ENCODE data around the gene CCIN. TPM values are rescaled to one million over a fixed set of nuclear protein-coding genes. Genes with fewer than 3 reads are reported as not detected.
A peak's percentile ranks its signal among the peaks of the same experiment; 100 is the strongest.

The CCIN gene
- total and polyA plus RNA-seq, 2 of the 4 experiments (the other 2 are of a cell fraction): 0.80 to 1.1 TPM

DNA sequence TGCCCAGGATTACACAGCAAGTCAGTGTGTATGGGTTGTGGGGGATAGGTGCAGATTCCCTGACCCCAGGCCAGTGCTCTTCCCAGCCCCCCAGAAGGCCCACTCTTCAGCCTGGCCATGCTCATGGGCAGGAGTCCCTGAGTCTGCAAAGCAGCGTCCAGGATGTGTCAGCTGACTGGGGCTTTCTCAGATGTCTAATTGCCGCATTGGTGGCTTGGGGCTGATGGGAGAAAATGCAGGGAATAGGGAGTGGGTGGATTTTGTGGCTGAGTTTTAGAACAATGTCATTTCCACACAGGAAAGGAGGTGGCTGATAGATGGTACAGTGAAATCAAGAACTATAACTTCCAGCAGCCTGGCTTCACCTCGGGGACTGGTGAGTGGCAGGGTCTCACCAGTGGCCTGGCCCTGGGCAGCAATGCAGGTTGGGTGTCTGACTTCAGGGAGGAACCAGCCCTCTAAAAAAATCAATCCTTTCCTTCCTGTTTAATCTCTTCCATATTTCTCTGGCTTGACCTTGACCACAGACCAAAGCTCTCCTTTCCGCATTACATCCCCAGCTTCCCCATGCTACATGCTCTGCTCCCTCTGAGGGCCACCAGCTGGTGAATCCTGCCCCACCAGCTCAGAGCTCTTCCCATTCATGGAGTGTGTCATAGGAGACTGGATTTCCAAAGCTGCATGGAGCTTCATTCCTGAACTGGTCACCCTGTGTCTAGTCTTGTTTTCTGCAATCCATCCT is 18.4 kb upstream of the CCIN start:
- dilution Hi-C loops (cut with HindIII; ENCODE audit: low sequenced_read_pairs, unreplicated experiment) (no loop called here), in situ Hi-C loops (cut with MboI; ENCODE audit: low sequenced_read_pairs) (no loop called here), intact Hi-C loops (cut with micrococcal nuclease) (no loop called here)
- peaks cover 19% of the 10 kb centered on the region for H4K20me1 ChIP-seq (ENCODE audit: insufficient read depth, low read length)
- peak overlapping the region; percentile 13 for H2AK9ac ChIP-seq (replicated peaks; ENCODE audit: low read depth, low read length, poor library complexity)
- H3K18ac ChIP-seq (ENCODE audit: low read depth, low read length): no peak overlapping the region
- H3K9me1 ChIP-seq (ENCODE audit: insufficient read depth, low read length): peaks cover 32% of the 10 kb centered on the region
- no peak overlapping the region for H3K4me2 ChIP-seq (ENCODE audit: low read depth, low read length)
- peak; percentile 54 for DNase-seq
- POLR2A ChIA-PET (ENCODE audit: unreplicated experiment): no interaction called here
- no peak overlapping the region for H2BK20ac ChIP-seq (ENCODE audit: low read depth, low read length)
- no peaks in the 10 kb centered on the region for H3K27me3 ChIP-seq (ENCODE audit: control insufficient read depth, insufficient read depth, low read length)
- peak overlapping the region; percentile 70 for H2AK5ac ChIP-seq (ENCODE audit: low read depth, low read length)
- H3K79me1 ChIP-seq (ENCODE audit: low read depth in 1 of 2, low read length in 2 of 2): peaks cover 7 to 56% of the 10 kb centered on the region in 2 experiments; a peak in 3 of 4 replicates
- 0 out of 3 replicates have a peak overlapping the region, but pooled peaks have one; percentile 23 for H2BK15ac ChIP-seq (ENCODE audit: low read depth, low read length)
- H3K4me1 ChIP-seq (ENCODE audit: control insufficient read depth, insufficient read depth, low read length): peaks cover 30% of the 10 kb centered on the region
- no peak overlapping the region for H3K4me3 ChIP-seq (ENCODE audit: insufficient read depth, low read depth, low read length)
- no peak overlapping the region for H3K9ac ChIP-seq (ENCODE audit: low read depth, low read length)
- ATAC-seq (ENCODE audit: low read depth): no peak
- H2AFZ ChIP-seq (replicated peaks; ENCODE audit: low read length, poor library complexity): no peak overlapping the region
- no peak overlapping the region for H2BK120ac ChIP-seq (ENCODE audit: low read depth, low read length)
- no TSS peak for BruUV-seq (replicated peaks)
- no peaks in the 10 kb centered on the region for H3K9me3 ChIP-seq (ENCODE audit: control insufficient read depth, insufficient read depth, low read length)
- H3K56ac ChIP-seq (ENCODE audit: extremely low read depth, insufficient read depth, low read length): no peak overlapping the region
- H4K91ac ChIP-seq (ENCODE audit: insufficient read depth, low read depth, low read length): peak overlapping the region; percentile 60
- peaks cover 42% of the 10 kb centered on the region for H3K36me3 ChIP-seq (ENCODE audit: control insufficient read depth, insufficient read depth, low read length)
- H3K23ac ChIP-seq (ENCODE audit: low read depth, low read length): peak overlapping the region; percentile 48; the same call in 1 of the 2 replicates
- no peak overlapping the region for H3K27ac ChIP-seq (ENCODE audit: insufficient read depth, low read length)
- TF ChIP-seq POLR2A (IDR thresholded peaks at IDR 0.05; ENCODE audit: low read depth, low read length) (no peak), RFX5 (IDR thresholded peaks at IDR 0.05; ENCODE audit: low read depth, low read length) (no peak), MXI1 (IDR thresholded peaks at IDR 0.05; ENCODE audit: borderline replicate concordance, low read depth, low read length) (no peak), USF2 (IDR thresholded peaks at IDR 0.05; ENCODE audit: low read depth, low read length) (no peak), MAZ (IDR thresholded peaks at IDR 0.05; ENCODE audit: borderline replicate concordance, low read depth, low read length) (no peak), RAD21 (IDR thresholded peaks at IDR 0.05; ENCODE audit: low read length) (no peak), BHLHE40 (IDR thresholded peaks at IDR 0.05; ENCODE audit: low read depth, low read length) (no peak), CEBPB (IDR thresholded peaks at IDR 0.05; ENCODE audit: low read depth, low read length) (no peak), ELK1 (IDR thresholded peaks at IDR 0.05; ENCODE audit: borderline replicate concordance, low read depth, low read length) (no peak), SMC3 (IDR thresholded peaks at IDR 0.05; ENCODE audit: low read depth, low read length) (no peak), FOS (IDR thresholded peaks at IDR 0.05; ENCODE audit: low read depth, low read length) (no peak)
- TF ChIP-seq, protein P1, sequence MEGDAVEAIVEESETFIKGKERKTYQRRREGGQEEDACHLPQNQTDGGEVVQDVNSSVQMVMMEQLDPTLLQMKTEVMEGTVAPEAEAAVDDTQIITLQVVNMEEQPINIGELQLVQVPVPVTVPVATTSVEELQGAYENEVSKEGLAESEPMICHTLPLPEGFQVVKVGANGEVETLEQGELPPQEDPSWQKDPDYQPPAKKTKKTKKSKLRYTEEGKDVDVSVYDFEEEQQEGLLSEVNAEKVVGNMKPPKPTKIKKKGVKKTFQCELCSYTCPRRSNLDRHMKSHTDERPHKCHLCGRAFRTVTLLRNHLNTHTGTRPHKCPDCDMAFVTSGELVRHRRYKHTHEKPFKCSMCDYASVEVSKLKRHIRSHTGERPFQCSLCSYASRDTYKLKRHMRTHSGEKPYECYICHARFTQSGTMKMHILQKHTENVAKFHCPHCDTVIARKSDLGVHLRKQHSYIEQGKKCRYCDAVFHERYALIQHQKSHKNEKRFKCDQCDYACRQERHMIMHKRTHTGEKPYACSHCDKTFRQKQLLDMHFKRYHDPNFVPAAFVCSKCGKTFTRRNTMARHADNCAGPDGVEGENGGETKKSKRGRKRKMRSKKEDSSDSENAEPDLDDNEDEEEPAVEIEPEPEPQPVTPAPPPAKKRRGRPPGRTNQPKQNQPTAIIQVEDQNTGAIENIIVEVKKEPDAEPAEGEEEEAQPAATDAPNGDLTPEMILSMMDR (conservative IDR thresholded peaks at IDR 0.05; ENCODE audit: low read depth, low read length): no peak
- H4K8ac ChIP-seq (ENCODE audit: low read depth in 2 of 2, low read length in 2 of 2): no peak overlapping the region
- peak overlapping the region; percentile 10; the same call in 1 of the 2 replicates for H3K14ac ChIP-seq (replicated peaks; ENCODE audit: low read depth, low read length)
- CTCF ChIA-PET: no interaction called here
- 65% methylated on average over 2 of the region's 4 CpGs; no CpG with 5 or more reads in 1 of the 2 experiments for WGBS, 2 experiments (ENCODE audit: extremely low coverage in 2 of 2, insufficient read length in 1 of 2)
- no peak overlapping the region for H4K5ac ChIP-seq (ENCODE audit: low read depth, low read length)
- peak overlapping the region; percentile 27 for H2BK5ac ChIP-seq (ENCODE audit: low read depth, low read length, poor library complexity, severe bottlenecking)
- H3K4ac ChIP-seq (ENCODE audit: low read depth, low read length): peak overlapping the region; percentile 19; the same call in 1 of the 2 replicates
